GM18519 (cell line): ENCODE data around the gene IQGAP2.
A peak's percentile ranks its signal among the peaks of the same experiment; 100 is the strongest.

Source experiments
- ATAC-seq: cut with Tn5 transposase; IDR thresholded peaks from one replicate; pipeline ENCODE4 v1.9.1; 2021; ENCODE audit warnings: mild to moderate bottlenecking, moderate library complexity; ENCODE audit not compliant: unreplicated experiment, low FRiP score

The IQGAP2 gene

GRCh38 chr5:76555717-76556116, 152.6 kb downstream of the IQGAP2 start:
- ATAC-seq = no peak

GRCh38 chr5:76556511-76557221, 153.6 kb downstream of the IQGAP2 start:
- ATAC-seq = peak; percentile 88

- ATAC-seq = no peak
These were observed 158.1 kb downstream of the IQGAP2 start for GRCh38 chr5:76560952-76561891.

- ATAC-seq = no peak
These were observed 158.9 kb downstream of the IQGAP2 start for GRCh38 chr5:76561959-76562358.

- ATAC-seq = no peak
These were observed 161.9 kb downstream of the IQGAP2 start for GRCh38 chr5:76565009-76565408.

- no peak for ATAC-seq
These were observed 167.1 kb downstream of the IQGAP2 start for GRCh38 chr5:76570153-76570552.

- ATAC-seq = no peak
These were observed 168.5 kb downstream of the IQGAP2 start for GRCh38 chr5:76571559-76571958.

- no peak for ATAC-seq
These were observed 173.4 kb downstream of the IQGAP2 start for GRCh38 chr5:76576450-76576849.

GRCh38 chr5:76576996-76577395, 173.9 kb downstream of the IQGAP2 start:
- no peak for ATAC-seq

- ATAC-seq = no peak
These were observed 176.3 kb downstream of the IQGAP2 start for GRCh38 chr5:76579166-76579937.

- no peak for ATAC-seq
These were observed 177.9 kb downstream of the IQGAP2 start for GRCh38 chr5:76580981-76581380.

GRCh38 chr5:76582230-76583162, 179.4 kb downstream of the IQGAP2 start:
- ATAC-seq = peak; percentile 81

- ATAC-seq = no peak
These were observed 180.3 kb downstream of the IQGAP2 start for GRCh38 chr5:76583163-76584047.

- ATAC-seq = no peak
These were observed 182.7 kb downstream of the IQGAP2 start for GRCh38 chr5:76585783-76586217.

- no peak for ATAC-seq
These were observed 183.4 kb downstream of the IQGAP2 start for GRCh38 chr5:76586531-76586930.

- ATAC-seq = peak; percentile 78
These were observed 186.9 kb downstream of the IQGAP2 start for GRCh38 chr5:76590027-76590426.

- ATAC-seq = no peak
These were observed 188.3 kb downstream of the IQGAP2 start for GRCh38 chr5:76591366-76591765.

GRCh38 chr5:76592692-76593091, 189.6 kb downstream of the IQGAP2 start:
- no peak for ATAC-seq

GRCh38 chr5:76594107-76594506, 191.0 kb downstream of the IQGAP2 start:
- ATAC-seq = no peak
